Transverse colon (tissue), 4 donors: ENCODE results near the gene COLEC12. TPM values are rescaled to one million over a fixed set of nuclear protein-coding genes. Genes with fewer than 3 reads are reported as not detected.

ENCODE experiments used
- DNase-seq: peaks from one replicate; pipeline ENCODE4 v3.0.0-alpha.2; 2019
- H3K27ac ChIP-seq, 4 donors: fragments of 200-600 bp; sonication (generic); 2 replicates each; pipeline ENCODE4 v1.5.1; 2016 to 2018; ENCODE audit warnings: inconsistent platforms in 4 of 4
- H3K27me3 ChIP-seq: fragments of 200-600 bp; sonication (generic); 2 replicates; pipeline ENCODE4 v1.5.1; 2017; ENCODE audit warnings: inconsistent platforms
- H3K36me3 ChIP-seq, 4 donors: fragments of 200-600 bp; sonication (generic); 2 replicates each; pipeline ENCODE4 v1.5.1; 2017 to 2019; ENCODE audit warnings: inconsistent platforms in 4 of 4
- H3K4me1 ChIP-seq, 4 donors: fragments of 200-600 bp; sonication (generic); 2 replicates each; pipeline ENCODE4 v1.5.1; 2017 to 2020; ENCODE audit warnings: inconsistent platforms in 4 of 4
- H3K4me3 ChIP-seq, 4 donors: fragments of 200-600 bp; sonication (generic); 1 replicate in 1 of 4; 2 replicates in 3 of 4; pipeline versions ENCODE4 v1.5.1 to v1.6.1; 2017 to 2019; ENCODE audit warnings: inconsistent platforms in 4 of 4
- H3K9me3 ChIP-seq, 2 donors: fragments of 200-600 bp; sonication (generic); 2 replicates each; pipeline ENCODE4 v1.5.1; 2017 to 2019; ENCODE audit warnings: inconsistent platforms in 2 of 2
- CTCF ChIP-seq, 5 experiments: fragments of 200-600 bp in 3 of 5; fragments of 450-650 bp in 2 of 5; sonication (generic) in 3 of 5; IDR thresholded peaks; 1 replicate in 2 of 5; 2 replicates in 3 of 5; pipeline ENCODE4 v1.5.1; 2016 to 2017; ENCODE audit warnings: antibody characterized with exemption in 5 of 5, inconsistent platforms in 3 of 5, mild to moderate bottlenecking in 2 of 5, moderate library complexity in 1 of 5
- EP300 ChIP-seq: sonication (generic); formaldehyde crosslinking; IDR thresholded peaks from one replicate; pipeline ENCODE4 v1.6.1; 2017; ENCODE audit warnings: antibody characterized with exemption, low read depth
- POLR2A ChIP-seq: fragments of 450-650 bp; IDR thresholded peaks from one replicate; pipeline ENCODE4 v1.6.1; 2016; ENCODE audit warnings: antibody characterized with exemption, mild to moderate bottlenecking, moderate library complexity
- POLR2AphosphoS5 ChIP-seq, 3 donors: sonication (generic); formaldehyde crosslinking; IDR thresholded peaks; one replicate each; pipeline ENCODE4 v1.6.1; 2016; ENCODE audit warnings: antibody characterized with exemption in 3 of 3
- WGBS, 2 donors: methylation state at CpG; one replicate each; pipeline ENCODE4 v1.1.5; 2018; ENCODE audit warnings: low coverage in 1 of 2; 5-methylcytosine and 5-hydroxymethylcytosine counted together
- in situ Hi-C, 4 donors: fragments of 200-750 bp; cut with MboI; loops; one replicate each; pipeline versions ENCODE4 v1.15.0 to v1.15.1; 2017; ENCODE audit warnings: low sequenced_read_pairs in 3 of 4, low pct_ligation_motif_present in 1 of 4, low pct_unique_long_range_greater_than_20kb in 1 of 4
- intact Hi-C: fragments of 100-400 bp; cut with DNase I; formaldehyde crosslinking; loops from one replicate; pipeline ENCODE4 v1.15.1; 2023; ENCODE audit warnings: low total_unique reads
- total RNA-seq, 4 donors: library from RNA; depleted of rRNA; stranded (reverse); fragments of >200 nt; gene quantifications; one replicate each; pipeline ENCODE4 v1.1.0, GENCODE V29; 2016

Gene COLEC12
- total RNA-seq, 4 donors from 2014 or later, result 1.4 to 7.8 (median 2.8) TPM

- Histone ChIP-seq H3K27me3 (no peaks in the 10 kb centered on the region), H3K4me3 (no peak overlapping the region), H3K4me1 (peaks cover 0 to 5% (median 0%) of the 10 kb centered on the region in 4 donors), H3K9me3 (no peaks in the 10 kb centered on the region), H3K36me3 (no peaks in the 10 kb centered on the region), H3K27ac (no peak overlapping the region)
- DNase-seq, result no peak
- WGBS, 2 donors, result 81 to 95% methylated on average over 2 of the region's 2 CpGs
- in situ Hi-C loops (no loop called here), intact Hi-C loops (no loop called here)
- TF ChIP-seq CTCF (IDR thresholded peaks at IDR 0.05) (no peak), POLR2A (no peak), POLR2AphosphoS5 (IDR thresholded peaks at IDR 0.05) (no peak), EP300 (no peak)
These were observed 66.5 kb downstream of the COLEC12 start for GRCh38 chr18:433960-434359.

- intact Hi-C loops, result no loop called here
- in situ Hi-C loops, result no loop called here
- WGBS, 2 donors, result 70 to 73% methylated on average over 2 to 3 of the region's 3 CpGs
These were observed 67.2 kb downstream of the COLEC12 start for GRCh38 chr18:433298-433697.

GRCh38 chr18:432791-433190, 67.7 kb downstream of the COLEC12 start:
- WGBS, 2 donors, result 37 to 67% methylated on average over 4 of the region's 4 CpGs
- TF ChIP-seq EP300 (no peak), POLR2A (no peak), POLR2AphosphoS5 (IDR thresholded peaks at IDR 0.05) (no peak), CTCF (IDR thresholded peaks at IDR 0.05) (no peak)
- in situ Hi-C loops, result no loop called here
- Histone ChIP-seq H3K27me3 (no peaks in the 10 kb centered on the region), H3K36me3 (no peaks in the 10 kb centered on the region), H3K9me3 (no peaks in the 10 kb centered on the region), H3K27ac (no peak overlapping the region), H3K4me3 (no peak overlapping the region), H3K4me1 (peaks cover 0 to 5% (median 0%) of the 10 kb centered on the region in 4 donors)
- no peak for DNase-seq
- intact Hi-C loops, result no loop called here

More at GRCh38 chr18:433298-433697, 67.2 kb downstream of the COLEC12 start:
- H3K9me3 ChIP-seq, result no peaks in the 10 kb centered on the region
- TF ChIP-seq POLR2A (no peak), POLR2AphosphoS5 (IDR thresholded peaks at IDR 0.05) (no peak), CTCF (IDR thresholded peaks at IDR 0.05) (no peak), EP300 (no peak)
- no peak for DNase-seq
- H3K4me1 ChIP-seq, result peaks cover 0 to 5% (median 0%) of the 10 kb centered on the region in 4 donors
- no peaks in the 10 kb centered on the region for H3K27me3 ChIP-seq
- no peaks in the 10 kb centered on the region for H3K36me3 ChIP-seq
- no peak overlapping the region for H3K4me3 ChIP-seq
- no peak overlapping the region for H3K27ac ChIP-seq

- Histone ChIP-seq H3K27ac (no peak overlapping the region), H3K4me1 (peaks cover 0 to 5% (median 0%) of the 10 kb centered on the region in 4 donors), H3K36me3 (no peaks in the 10 kb centered on the region), H3K9me3 (no peaks in the 10 kb centered on the region), H3K4me3 (no peak overlapping the region), H3K27me3 (no peaks in the 10 kb centered on the region)
- in situ Hi-C loops, result no loop called here
- 9 to 63% methylated on average over 1 of the region's 1 CpG for WGBS, 2 donors
- DNase-seq, result no peak
- no peak for TF ChIP-seq POLR2A
- TF ChIP-seq POLR2AphosphoS5 (IDR thresholded peaks at IDR 0.05), result no peak
- no peak for TF ChIP-seq EP300
- TF ChIP-seq CTCF (IDR thresholded peaks at IDR 0.05), result no peak
- intact Hi-C loops, result no loop called here
These were observed 71.5 kb downstream of the COLEC12 start for GRCh38 chr18:429030-429429.
